HTERT RPE-1 (cell line): Measurements from ENCODE around the gene FCHSD2.

Experiments
- in situ Hi-C: fragments of 300-500 bp; cut with MboI; formaldehyde crosslinking; loops from 4 replicates; pipeline ENCODE4 v1.14.3; 2020; ENCODE audit warnings: low sequenced_read_pairs

FCHSD2 gene

DNA sequence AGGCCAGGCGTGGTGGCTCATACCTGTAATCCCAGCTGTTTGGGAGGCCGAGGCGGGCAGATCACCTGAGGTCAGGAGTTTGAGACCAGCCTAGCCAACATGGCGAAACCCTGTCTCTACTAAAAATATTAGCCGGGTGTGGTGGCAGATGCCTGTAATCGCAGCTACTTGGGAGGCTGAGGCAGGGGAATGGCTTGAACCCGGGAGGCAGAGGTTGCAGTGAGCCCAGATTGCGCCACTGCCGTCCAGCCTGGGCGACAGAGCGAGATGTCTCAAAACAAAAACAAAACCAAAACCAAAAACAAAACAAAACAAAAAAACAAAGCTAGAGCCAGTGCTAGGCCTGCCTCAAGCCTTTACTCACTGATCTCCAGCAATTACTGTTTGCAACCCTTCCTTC is 314.5 kb downstream of the FCHSD2 start:
- in situ Hi-C loops = loop anchor here (25.0 kb wide), 1 partner anchor 360 kb away; no protein-coding TSS in a partner anchor

GRCh38 chr11:72826942-72827480 is 315.1 kb downstream of the FCHSD2 start:
- in situ Hi-C loops = loop anchor here (25.0 kb wide), 1 partner anchor 360 kb away; no protein-coding TSS in a partner anchor

DNA sequence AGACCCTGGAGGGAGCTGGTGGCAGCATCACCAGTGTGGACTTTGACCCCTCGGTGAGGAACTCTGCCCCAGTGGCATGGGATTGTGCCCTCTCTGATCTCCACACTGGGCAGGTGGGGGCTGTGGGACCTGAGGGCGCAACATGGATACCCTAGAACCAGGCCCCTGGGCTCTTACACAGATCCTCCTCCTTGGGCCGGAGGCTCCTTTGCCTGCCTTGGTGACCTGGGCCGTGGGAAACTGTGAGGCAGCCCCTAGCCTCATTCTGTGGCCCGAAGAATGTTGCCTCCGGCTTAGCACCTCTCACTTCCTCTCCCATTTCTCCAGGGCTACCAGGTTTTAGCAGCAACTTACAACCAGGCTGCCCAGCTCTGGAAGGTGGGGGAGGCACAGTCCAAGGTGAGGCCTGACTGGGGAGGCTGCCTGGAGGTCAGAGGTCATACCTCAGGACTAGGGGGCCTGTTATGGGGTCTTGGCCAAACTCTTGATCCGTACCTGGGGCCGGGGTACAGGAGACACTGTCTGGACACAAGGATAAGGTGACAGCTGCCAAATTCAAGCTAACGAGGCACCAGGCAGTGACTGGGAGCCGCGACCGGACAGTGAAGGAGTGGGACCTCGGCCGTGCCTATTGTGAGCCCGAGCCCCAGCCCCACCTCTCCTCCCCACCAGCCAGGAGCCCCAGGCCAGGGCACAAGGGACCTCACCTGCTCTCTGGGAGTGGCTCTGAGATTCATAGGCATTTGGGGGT is 315.8 kb downstream of the FCHSD2 start:
- in situ Hi-C loops = loop anchor here (25.0 kb wide), 1 partner anchor 361 kb away; no protein-coding TSS in a partner anchor

GRCh38 chr11:72825661-72826060 is 316.5 kb downstream of the FCHSD2 start:
- in situ Hi-C loops = loop anchor here (25.0 kb wide), 1 partner anchor 362 kb away; no protein-coding TSS in a partner anchor

GRCh38 chr11:72824811-72825505 is 317.2 kb downstream of the FCHSD2 start:
- in situ Hi-C loops = loop anchor here (25.0 kb wide), 1 partner anchor 362 kb away; no protein-coding TSS in a partner anchor

DNA sequence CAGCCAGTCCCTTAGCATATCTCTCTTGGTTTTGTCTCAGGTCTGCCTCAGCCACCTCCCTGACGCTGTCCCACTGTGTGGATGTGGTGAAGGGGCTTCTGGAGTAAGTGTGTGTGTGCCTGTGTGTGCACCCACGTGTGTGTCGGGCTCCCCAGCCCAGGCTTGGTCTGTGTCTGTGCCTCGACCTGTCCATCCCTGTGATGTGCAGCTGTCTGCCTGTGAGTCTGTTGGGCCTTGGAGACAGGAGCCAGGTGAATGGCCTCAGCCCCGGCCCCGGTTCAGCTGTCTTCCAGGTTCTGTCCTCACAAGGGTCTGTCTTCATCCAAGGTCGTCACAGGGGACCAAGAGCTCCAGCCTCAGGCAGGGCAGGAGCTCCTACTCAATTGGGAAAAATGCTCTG is 318.1 kb downstream of the FCHSD2 start:
- in situ Hi-C loops = no loop called here

GRCh38 chr11:72823105-72823804 is 318.9 kb downstream of the FCHSD2 start:
- in situ Hi-C loops = no loop called here

- in situ Hi-C loops = no loop called here
Observed at GRCh38 chr11:72821920-72822799, 320.0 kb downstream of the FCHSD2 start.

DNA sequence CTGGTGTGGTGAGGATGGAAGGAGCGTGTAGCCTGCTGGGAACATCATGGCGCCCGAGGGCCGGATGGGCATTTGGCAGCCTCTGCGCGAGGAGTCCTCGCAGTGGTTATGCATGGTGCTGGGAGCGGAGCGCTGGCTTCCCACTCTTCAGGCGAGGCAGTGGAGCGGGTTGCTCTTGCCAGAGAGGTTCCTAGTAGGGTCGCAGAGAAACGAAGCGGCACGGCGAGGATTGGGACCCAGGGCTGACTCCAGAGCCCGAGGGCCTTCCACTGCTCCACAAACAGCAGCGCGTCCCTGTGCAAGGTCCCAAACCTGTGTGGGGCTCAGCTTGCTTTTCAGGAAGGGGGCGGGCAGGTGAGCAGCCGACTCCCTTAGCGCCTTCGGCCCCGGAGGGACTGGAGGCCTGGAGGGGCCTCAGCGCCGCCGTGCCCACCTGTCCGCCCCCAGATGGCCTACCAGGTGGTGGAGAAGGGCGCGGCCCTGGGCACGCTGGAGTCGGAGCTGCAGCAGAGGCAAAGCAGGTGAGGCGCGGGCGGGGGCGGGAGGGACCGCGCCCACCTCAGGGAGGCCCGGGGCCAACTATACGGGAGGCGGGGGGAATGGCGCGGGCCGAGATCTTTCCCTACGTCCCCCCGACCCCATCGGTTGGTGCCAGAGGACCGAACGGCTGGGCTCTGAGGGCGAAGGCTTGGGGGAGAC is 320.7 kb downstream of the FCHSD2 start:
- in situ Hi-C loops = no loop called here

- in situ Hi-C loops = no loop called here
Observed at GRCh38 chr11:72820439-72821139, 321.5 kb downstream of the FCHSD2 start.

DNA sequence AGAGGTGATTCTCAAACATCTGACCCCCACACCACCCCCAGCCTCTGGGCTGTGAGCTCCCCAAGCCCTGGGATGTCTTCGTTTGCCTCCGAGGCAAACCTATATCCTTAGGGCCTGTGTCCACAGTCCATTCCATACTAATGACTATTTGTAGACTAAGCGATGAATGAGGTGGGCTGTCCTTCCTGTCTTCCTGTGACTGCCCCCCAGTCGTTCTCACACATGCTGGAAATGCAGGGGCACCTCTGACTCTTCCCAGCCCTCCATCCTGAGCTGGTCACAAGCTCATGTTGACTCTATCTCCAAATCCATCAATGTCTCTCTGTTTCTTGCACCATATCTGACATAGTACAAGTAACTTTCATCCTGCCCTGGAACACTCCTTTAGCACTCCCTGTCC is 323.1 kb downstream of the FCHSD2 start:
- in situ Hi-C loops = no loop called here

DNA sequence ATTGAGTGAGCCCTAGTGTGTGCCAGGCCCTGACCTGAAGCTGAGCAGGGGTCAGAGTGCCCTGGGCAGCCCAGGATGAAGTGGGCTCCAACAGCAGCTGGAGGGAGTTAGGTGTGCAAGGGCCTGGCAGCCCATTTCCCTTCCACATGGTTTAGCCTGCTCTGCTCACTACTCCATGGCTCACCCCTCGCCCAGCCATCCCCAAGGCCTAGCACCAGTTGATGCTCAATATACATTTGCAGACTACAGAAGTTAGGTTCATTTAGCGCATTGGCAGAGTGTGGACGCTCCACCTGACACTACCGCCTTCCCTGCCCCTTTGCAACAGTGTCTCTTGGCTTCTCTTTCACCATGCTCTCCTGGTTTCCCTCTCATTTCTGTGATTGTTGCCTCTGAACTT is 324.2 kb downstream of the FCHSD2 start:
- in situ Hi-C loops = no loop called here

GRCh38 chr11:72816404-72816990 is 325.6 kb downstream of the FCHSD2 start:
- in situ Hi-C loops = no loop called here

DNA sequence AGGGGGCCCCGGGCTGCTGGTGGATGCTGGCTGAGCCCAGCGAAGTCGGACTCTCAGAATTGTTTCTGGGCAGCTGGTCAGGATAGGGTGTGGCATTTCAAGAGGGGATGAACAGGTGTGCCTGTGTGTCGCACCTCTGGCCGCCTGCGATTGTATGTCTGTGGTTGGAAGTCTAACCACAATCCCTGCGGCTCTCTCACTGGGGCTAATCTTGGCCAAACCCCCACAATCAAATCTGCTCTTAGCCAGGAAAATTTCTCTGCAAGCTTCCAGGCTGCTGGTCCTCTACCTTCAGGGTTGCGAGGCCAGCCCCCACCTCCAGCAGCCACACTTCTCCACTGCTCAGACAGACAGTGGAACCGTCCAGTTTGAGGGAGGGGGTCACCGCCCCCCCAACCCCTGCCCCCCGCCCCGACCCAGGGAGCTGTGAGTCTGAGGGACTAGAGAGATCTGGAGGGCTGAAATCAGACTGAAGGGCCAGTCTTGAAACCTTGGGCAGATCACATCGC is 327.0 kb downstream of the FCHSD2 start:
- in situ Hi-C loops = no loop called here

GRCh38 chr11:72814286-72815109 is 327.6 kb downstream of the FCHSD2 start, which contains the start of gene ATG16L2:
ATG16L2 (plus strand) TSS chr11:72814411; CDS start chr11:72814446, 35 bp downstream.
- in situ Hi-C loops = no loop called here

DNA sequence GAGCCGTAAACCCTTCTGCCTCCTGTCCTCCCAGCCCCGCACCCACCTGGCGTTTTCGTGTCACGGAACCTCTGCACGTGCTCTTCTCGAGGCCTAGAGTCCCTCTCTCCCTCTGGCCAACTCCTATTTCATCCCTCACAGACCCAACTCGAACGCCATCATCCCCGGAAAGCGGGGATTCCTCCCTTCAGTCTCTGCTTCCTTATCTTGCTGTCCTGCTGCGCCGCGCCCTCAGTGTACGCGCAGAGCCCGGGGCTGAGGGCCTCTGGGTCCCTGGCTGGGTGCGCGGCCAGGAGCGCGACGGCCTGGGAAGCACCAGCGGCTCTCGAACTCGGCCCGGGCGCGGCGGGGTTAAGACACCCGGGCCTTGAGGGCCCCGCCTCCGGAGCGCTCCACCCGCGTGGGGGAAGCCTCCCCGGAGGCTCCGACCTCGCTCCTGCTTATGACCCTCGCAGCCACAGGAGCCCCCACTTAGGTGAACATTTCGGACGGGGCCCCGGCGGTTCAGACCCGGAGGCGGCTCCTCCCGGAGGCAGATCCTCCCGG is 328.3 kb downstream of the FCHSD2 start:
- in situ Hi-C loops = no loop called here
